ENCODE measurements around the gene CSRNP3.
A peak's percentile ranks its signal among the peaks of the same experiment; 100 is the strongest.

CSRNP3 gene

GRCh38 chr2:165693838-165694237 is 224.3 kb downstream of the CSRNP3 start:
- no peak for DNase-seq

GRCh38 chr2:165697748-165698443 is 228.4 kb downstream of the CSRNP3 start:
- no peak for DNase-seq

GRCh38 chr2:165698444-165698884 is 229.0 kb downstream of the CSRNP3 start:
- peak; percentile 92 to 97 for DNase-seq

- no peak for DNase-seq
These were observed 230.4 kb downstream of the CSRNP3 start for GRCh38 chr2:165699946-165700345.

- no peak for DNase-seq
These were observed 231.0 kb downstream of the CSRNP3 start for GRCh38 chr2:165700531-165700930.

GRCh38 chr2:165701147-165701546 is 231.6 kb downstream of the CSRNP3 start:
- DNase-seq, result no peak

- DNase-seq, result no peak
These were observed 237.5 kb downstream of the CSRNP3 start for GRCh38 chr2:165706960-165707487.

- DNase-seq, result no peak
These were observed 246.6 kb downstream of the CSRNP3 start for GRCh38 chr2:165716091-165716490.

- DNase-seq, result no peak
These were observed 249.2 kb downstream of the CSRNP3 start for GRCh38 chr2:165718610-165719210.

- no peak for DNase-seq
These were observed 251.0 kb downstream of the CSRNP3 start for GRCh38 chr2:165720511-165720910.

GRCh38 chr2:165725421-165725820 is 255.9 kb downstream of the CSRNP3 start:
- no peak for DNase-seq

All from Kasumi-1 (cell line).